ENCODE results near the gene FUCA1.

Gene FUCA1

DNA sequence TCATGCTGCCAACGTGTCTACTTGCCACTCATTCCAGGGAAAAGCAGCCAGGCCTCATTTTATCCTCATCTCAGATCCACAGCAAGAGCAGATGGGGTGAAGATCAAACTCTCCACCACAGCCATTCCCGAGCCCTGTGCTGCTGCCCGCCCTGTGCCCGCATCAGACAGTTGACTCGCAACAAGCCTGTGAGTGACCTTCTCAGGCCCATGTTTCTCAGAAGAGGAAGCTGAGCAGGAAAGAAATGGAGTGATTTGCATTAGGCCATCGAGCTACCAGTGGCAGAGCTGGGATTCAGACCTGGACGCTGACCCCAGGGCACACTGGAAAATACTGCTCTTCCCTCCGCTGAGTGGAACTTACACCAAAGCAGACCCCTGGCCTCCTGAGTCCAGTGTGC, 43.8 kb upstream of the FUCA1 start:
- in situ Hi-C loops (cut with HindIII; ENCODE audit: low pct_ligation_motif_present, low sequenced_read_pairs), result no loop called here
- H3K27me3 ChIP-seq (replicated peaks), result no peaks in the 10 kb centered on the region
- H3K27ac ChIP-seq, result no peak overlapping the region
- DNase-seq, result no peak
- no peaks in the 10 kb centered on the region for H3K36me3 ChIP-seq (replicated peaks)
- H3K4me3 ChIP-seq (ENCODE audit: low read depth, low read length), result no peak overlapping the region
- TF ChIP-seq CTCF (IDR thresholded peaks at IDR 0.05; ENCODE audit: low read depth, low read length, missing control alignments), result no peak

DNA sequence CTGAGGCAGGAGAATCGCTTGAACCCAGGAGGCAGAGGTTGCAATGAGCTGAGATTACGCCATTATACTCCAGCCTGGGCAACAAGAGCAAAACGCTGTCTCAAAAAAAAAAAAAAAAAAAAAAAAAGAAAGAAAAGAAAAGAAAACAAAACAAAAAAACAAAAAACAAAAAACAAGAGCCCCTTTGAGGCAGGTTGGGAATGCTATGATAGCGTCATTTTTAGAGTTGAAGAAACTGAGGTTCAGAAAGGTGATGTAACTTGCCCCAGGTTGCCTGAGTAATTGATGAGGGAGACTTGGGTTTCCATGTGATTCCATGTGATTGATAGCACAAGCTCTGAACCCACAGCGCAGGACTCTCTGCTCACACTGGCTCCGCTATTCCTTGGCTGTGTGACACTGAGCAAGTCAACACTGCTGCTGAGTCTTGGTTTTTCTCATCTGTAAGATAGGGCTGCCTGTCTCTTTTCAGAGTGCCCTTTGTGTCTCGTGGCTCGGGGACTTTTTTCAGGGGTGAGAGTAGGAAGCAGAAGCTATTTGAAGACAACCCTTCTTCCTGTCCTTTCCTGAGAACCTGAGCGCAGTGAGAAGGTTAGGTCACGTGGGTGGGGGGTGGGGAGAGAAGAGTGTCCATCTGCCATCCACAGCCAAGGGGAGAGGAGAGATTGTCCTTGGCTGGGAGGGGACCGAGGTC, 42.6 kb upstream of the FUCA1 start:
- no peak for TF ChIP-seq CTCF (IDR thresholded peaks at IDR 0.05; ENCODE audit: low read depth, low read length, missing control alignments)
- Histone ChIP-seq H3K36me3 (replicated peaks) (no peaks in the 10 kb centered on the region), H3K4me3 (ENCODE audit: low read depth, low read length) (no peak overlapping the region), H3K27ac (no peak overlapping the region), H3K27me3 (replicated peaks) (peaks cover 4% of the 10 kb centered on the region)
- in situ Hi-C loops (cut with HindIII; ENCODE audit: low pct_ligation_motif_present, low sequenced_read_pairs), result no loop called here
- DNase-seq, result no peak

- Histone ChIP-seq H3K36me3 (replicated peaks) (no peaks in the 10 kb centered on the region), H3K27ac (no peak overlapping the region), H3K4me3 (ENCODE audit: low read depth, low read length) (no peak overlapping the region), H3K27me3 (replicated peaks) (peaks cover 5% of the 10 kb centered on the region)
- in situ Hi-C loops (cut with HindIII; ENCODE audit: low pct_ligation_motif_present, low sequenced_read_pairs), result no loop called here
- no peak for TF ChIP-seq CTCF (IDR thresholded peaks at IDR 0.05; ENCODE audit: low read depth, low read length, missing control alignments)
- no peak for DNase-seq
Measured at GRCh38 chr1:23910144-23910543, 42.1 kb upstream of the FUCA1 start.

- no peak overlapping the region for H3K4me3 ChIP-seq (ENCODE audit: low read depth, low read length)
- no peak overlapping the region for H3K27ac ChIP-seq
- TF ChIP-seq CTCF (IDR thresholded peaks at IDR 0.05; ENCODE audit: low read depth, low read length, missing control alignments), result no peak
- in situ Hi-C loops (cut with HindIII; ENCODE audit: low pct_ligation_motif_present, low sequenced_read_pairs), result no loop called here
- DNase-seq, result no peak
- no peaks in the 10 kb centered on the region for H3K36me3 ChIP-seq (replicated peaks)
- H3K27me3 ChIP-seq (replicated peaks), result peaks cover 9% of the 10 kb centered on the region
Measured at GRCh38 chr1:23909412-23909811, 41.3 kb upstream of the FUCA1 start.

- DNase-seq, result no peak
- peaks cover 15% of the 10 kb centered on the region for H3K27me3 ChIP-seq (replicated peaks)
- no peaks in the 10 kb centered on the region for H3K36me3 ChIP-seq (replicated peaks)
- TF ChIP-seq CTCF (IDR thresholded peaks at IDR 0.05; ENCODE audit: low read depth, low read length, missing control alignments), result no peak
- no peak overlapping the region for H3K27ac ChIP-seq
- no peak overlapping the region for H3K4me3 ChIP-seq (ENCODE audit: low read depth, low read length)
- in situ Hi-C loops (cut with HindIII; ENCODE audit: low pct_ligation_motif_present, low sequenced_read_pairs), result no loop called here
Measured at GRCh38 chr1:23908453-23909341, 40.6 kb upstream of the FUCA1 start.
